Natural killer cell treated with Interleukin-12 subunit alpha and Interleukin-12 subunit beta and Interleukin-15 and Interleukin-18, amount 100 ng/mL, for 72 hours (primary cell): Measurements from ENCODE around the gene ANO9. TPM values are rescaled to one million over a fixed set of nuclear protein-coding genes. Genes with fewer than 3 reads are reported as not detected.
"Not testable (repeated sequence)": the region's sequence is repeated elsewhere in the genome, so short reads cannot be mapped to it uniquely, and the experiment has no call there.

Source experiments
- ATAC-seq, 2 donors: fragments of 150-1000 bp; cut with Tn5 transposase in 1 of 2; sonication (Bioruptor Pico), chemical (Tn5 transposase) in 1 of 2; 2 replicates each; pipeline ENCODE4 v1.10.0; 2021
- DNase-seq: peaks from one replicate; pipeline ENCODE4 v3.0.0; 2022; ENCODE audit warnings: low spot score
- H3K27ac Mint-ChIP-seq, 2 donors: 1 replicate in 1 of 2; 2 replicates in 1 of 2; pipeline ENCODE4 v1.8.0; 2022; ENCODE audit warnings: mixed read lengths in 2 of 2, mild to moderate bottlenecking in 1 of 2, moderate library complexity in 1 of 2
- H3K27me3 Mint-ChIP-seq, 2 donors: 1 replicate in 1 of 2; 2 replicates in 1 of 2; pipeline ENCODE4 v1.8.0; 2022; ENCODE audit warnings: mixed read lengths in 2 of 2
- H3K36me3 Mint-ChIP-seq: one replicate; pipeline ENCODE4 v1.8.0; 2022; ENCODE audit warnings: mixed read lengths
- H3K4me1 Mint-ChIP-seq, 2 donors: 1 replicate in 1 of 2; 2 replicates in 1 of 2; pipeline ENCODE4 v1.8.0; 2022; ENCODE audit warnings: low read depth in 2 of 2, mixed read lengths in 2 of 2, mild to moderate bottlenecking in 1 of 2
- H3K4me3 Mint-ChIP-seq: one replicate; pipeline ENCODE4 v1.8.0; 2022; ENCODE audit warnings: mixed read lengths
- H3K9me3 Mint-ChIP-seq: 2 replicates; pipeline ENCODE4 v1.8.0; 2022; ENCODE audit warnings: mixed read lengths
- total RNA-seq, 2 donors: library from RNA; stranded (reverse); gene quantifications; one replicate each; pipeline ENCODE4 v1.2.3, GENCODE V29; 2022

Gene ANO9
- total RNA-seq, 2 donors from 2014 or later: 2.4 to 6.7 TPM

DNA sequence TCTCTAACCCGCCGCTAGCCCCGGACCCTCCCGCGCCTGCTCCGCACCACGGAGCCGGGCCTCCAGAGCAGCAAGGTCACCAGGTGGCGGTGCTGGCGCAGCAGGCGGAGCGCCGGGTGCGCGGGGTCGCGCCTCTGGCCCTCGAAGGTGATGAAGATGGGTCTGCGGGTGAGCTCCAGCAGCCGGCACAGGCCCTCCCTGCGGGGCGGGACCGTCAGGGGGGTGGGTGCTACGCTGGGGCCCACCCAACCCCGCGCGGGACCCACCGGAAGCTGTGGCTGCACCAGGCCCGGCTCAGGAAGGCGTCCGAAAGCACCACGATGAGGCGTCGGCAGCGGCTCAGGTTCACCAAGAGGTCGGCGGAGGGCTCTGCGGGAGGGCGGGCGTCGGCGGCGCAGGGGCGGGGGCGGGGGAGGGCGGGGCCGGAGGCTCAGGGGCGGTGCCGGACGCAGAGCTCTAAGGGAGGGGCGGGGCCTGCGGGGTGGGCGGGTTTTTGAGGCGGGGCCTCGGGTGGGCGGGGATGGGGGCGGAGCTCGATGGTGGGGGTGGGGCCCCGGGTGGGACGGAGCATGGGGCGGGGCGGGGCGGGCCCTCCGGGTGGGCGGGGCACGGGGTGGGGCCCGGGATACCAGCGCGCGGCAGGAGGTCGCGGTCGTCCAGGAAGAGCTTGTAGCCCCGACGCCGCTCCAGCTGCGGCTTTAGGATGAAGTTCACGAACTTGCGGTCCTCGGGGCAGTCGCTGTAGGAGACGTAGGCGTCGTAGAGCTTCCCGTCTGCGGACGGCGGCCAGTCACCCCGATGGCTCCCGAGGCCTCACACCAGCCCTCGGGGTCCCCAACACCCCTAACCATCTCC, 34.8 kb downstream of the ANO9 start:
- no peaks in the 10 kb centered on the region for H3K9me3 Mint-ChIP-seq
- no peak overlapping the region for H3K27ac Mint-ChIP-seq
- DNase-seq (peak; percentile 93), ATAC-seq (peak; percentile 92)
- no peaks in the 10 kb centered on the region for H3K36me3 Mint-ChIP-seq
- H3K4me3 Mint-ChIP-seq: no peak overlapping the region
- H3K4me1 Mint-ChIP-seq: no peaks in the 10 kb centered on the region
- no peaks in the 10 kb centered on the region for H3K27me3 Mint-ChIP-seq

DNA sequence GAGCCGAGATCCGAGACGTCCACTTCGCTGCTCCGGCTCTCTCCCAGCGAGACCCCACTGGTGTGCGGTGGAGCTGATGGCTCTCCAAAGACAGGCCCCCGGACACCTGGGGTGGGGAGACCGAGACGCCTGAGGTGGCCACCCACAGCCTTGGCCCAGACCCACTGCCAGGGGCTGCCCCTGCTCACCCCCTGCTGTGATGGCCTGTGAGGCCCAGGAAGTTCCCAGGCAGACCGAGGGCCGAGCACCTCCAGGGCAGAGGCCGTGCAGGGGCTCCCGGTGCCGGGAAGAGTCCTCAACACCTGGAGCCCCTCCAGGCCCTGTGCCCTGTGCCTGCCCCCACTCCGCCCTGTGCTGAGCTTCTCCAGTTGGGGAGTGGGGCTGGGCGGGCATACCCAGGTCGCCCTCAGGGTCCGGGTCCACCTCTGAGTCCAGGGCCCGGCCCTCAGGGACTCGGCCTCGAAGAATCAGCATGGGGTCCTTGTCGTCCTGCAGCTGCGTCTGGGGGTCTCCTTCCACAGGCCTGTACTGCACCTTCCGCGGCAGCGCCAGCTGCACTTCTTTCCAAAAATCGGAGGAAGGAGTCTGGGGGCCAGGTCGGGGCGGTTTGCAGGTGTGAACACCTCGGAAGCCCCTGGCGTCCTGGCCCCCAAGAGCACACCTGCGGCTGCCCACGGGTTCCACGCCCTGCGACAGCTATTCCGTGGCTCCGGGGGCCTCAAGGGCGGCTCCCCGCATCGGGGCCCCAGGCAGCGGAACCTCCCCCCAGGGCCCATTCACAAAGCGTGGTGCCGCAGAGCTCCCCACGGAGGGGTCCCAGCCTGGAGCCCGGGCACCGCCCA, 35.6 kb downstream of the ANO9 start:
- no peak overlapping the region for H3K27ac Mint-ChIP-seq
- no peak overlapping the region for H3K4me3 Mint-ChIP-seq
- no peaks in the 10 kb centered on the region for H3K36me3 Mint-ChIP-seq
- no peaks in the 10 kb centered on the region for H3K9me3 Mint-ChIP-seq
- DNase-seq (peak; percentile 57), ATAC-seq (no peak)
- no peaks in the 10 kb centered on the region for H3K4me1 Mint-ChIP-seq
- H3K27me3 Mint-ChIP-seq: no peaks in the 10 kb centered on the region

DNA sequence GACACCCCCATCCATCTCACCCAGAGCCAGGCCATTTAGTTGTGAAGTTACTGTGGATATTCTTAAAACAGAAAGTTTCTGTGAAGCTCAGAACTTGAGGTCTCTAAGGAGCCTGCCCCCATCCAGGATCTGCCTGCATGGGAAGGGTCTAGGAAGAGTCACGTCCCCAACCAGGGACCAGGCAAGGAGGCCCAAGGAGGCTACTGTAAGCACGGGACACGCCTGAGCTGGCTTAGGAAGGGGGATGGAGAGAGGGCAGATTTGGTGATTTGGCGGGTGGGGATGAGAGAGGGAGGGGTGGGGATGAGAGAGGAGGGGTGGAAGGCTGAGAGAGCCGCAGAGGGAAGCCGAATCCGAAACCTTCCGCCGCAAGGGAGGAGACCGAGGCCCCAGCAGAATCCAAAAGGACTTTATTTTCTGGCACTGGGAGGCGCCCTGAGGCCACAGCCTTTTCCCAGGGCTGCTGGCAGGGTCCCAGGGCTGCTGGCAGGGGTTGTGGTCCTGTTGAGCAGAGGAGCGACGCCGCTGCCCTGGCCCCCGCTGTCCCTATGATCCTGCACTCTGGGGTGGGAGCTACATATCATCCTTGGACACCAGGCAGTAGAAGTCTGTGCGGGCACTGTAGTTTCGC, 36.4 kb downstream of the ANO9 start:
- no peaks in the 10 kb centered on the region for H3K9me3 Mint-ChIP-seq
- H3K36me3 Mint-ChIP-seq: no peaks in the 10 kb centered on the region
- no peak overlapping the region for H3K4me3 Mint-ChIP-seq
- H3K4me1 Mint-ChIP-seq: no peaks in the 10 kb centered on the region
- ATAC-seq (no peak), DNase-seq (peak; percentile 49)
- no peak overlapping the region for H3K27ac Mint-ChIP-seq
- no peaks in the 10 kb centered on the region for H3K27me3 Mint-ChIP-seq

DNA sequence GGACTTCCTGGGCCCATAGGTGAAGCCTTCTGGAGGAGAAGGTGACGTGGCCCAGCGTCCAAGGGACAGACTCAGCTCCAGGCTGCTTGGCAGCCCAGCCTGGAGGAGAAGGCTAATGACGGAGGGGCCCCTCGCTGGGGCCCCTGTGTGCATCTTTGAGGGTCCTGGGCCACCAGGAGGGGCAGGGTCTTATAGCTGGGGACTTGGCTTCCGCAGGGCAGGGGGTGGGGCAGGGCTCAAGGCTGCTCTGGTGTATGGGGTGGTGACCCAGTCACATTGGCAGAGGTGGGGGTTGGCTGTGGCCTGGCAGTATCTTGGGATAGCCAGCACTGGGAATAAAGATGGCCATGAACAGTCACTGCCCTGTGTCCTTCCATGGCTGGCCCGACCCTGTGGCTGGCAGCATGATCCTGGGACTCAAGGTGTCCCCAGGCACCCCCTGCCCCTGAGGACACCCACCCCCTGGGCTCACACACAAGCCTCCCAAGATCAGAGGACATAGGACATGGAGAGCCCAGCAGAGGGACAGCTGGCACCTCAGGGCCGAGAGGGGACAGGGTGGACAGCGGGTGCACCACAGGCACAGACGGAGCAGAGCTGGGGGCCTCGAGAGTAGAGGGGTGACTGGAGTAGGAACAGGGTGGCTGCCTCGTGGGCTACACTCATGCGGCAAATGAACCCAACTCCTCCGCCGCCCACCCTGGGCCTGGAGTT, 37.1 kb downstream of the ANO9 start:
- H3K27me3 Mint-ChIP-seq: peaks cover 0 to 1% of the 10 kb centered on the region in 2 donors
- no peak overlapping the region for H3K4me3 Mint-ChIP-seq
- H3K27ac Mint-ChIP-seq: no peak overlapping the region
- H3K4me1 Mint-ChIP-seq: peaks cover 0 to 2% of the 10 kb centered on the region in 2 donors
- DNase-seq: peak; percentile 42
- no peaks in the 10 kb centered on the region for H3K36me3 Mint-ChIP-seq
- ATAC-seq: no peak
- no peaks in the 10 kb centered on the region for H3K9me3 Mint-ChIP-seq

DNA sequence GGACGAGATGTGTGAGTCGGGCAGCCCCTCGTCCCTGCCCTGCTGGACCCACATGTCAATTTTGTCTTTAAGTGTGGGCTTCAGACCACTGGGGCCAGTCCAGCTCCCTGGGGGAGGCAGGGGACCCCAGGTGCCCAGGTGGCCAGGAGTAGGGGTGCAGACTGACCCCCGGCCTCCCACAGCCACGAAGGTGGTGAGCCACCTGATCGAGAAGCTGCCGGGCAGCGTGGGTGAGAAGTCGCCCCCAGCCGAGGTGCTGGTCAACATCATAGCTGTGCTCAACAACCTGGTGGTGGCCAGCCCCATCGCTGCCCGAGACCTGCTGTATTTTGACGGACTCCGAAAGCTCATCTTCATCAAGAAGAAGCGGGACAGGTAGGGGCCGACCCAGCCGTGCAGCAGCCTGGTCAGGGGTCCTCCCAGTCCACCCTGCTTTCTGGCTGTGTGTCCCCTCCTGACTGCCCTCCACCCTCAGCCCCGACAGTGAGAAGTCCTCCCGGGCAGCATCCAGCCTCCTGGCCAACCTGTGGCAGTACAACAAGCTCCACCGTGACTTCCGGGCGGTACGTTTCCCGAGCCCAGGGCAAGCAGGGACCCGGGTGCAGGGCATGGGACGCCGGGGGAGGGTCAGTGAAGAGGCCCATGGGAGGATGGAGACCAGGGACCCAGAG, 37.9 kb downstream of the ANO9 start:
- H3K27ac Mint-ChIP-seq: no peak overlapping the region
- H3K27me3 Mint-ChIP-seq: peaks cover 0 to 4% of the 10 kb centered on the region in 2 donors
- no peaks in the 10 kb centered on the region for H3K9me3 Mint-ChIP-seq
- H3K4me3 Mint-ChIP-seq: no peak overlapping the region
- peaks cover 0 to 4% of the 10 kb centered on the region in 2 donors for H3K4me1 Mint-ChIP-seq
- no peak for ATAC-seq
- DNase-seq: peak; percentile 62
- H3K36me3 Mint-ChIP-seq: no peaks in the 10 kb centered on the region

DNA sequence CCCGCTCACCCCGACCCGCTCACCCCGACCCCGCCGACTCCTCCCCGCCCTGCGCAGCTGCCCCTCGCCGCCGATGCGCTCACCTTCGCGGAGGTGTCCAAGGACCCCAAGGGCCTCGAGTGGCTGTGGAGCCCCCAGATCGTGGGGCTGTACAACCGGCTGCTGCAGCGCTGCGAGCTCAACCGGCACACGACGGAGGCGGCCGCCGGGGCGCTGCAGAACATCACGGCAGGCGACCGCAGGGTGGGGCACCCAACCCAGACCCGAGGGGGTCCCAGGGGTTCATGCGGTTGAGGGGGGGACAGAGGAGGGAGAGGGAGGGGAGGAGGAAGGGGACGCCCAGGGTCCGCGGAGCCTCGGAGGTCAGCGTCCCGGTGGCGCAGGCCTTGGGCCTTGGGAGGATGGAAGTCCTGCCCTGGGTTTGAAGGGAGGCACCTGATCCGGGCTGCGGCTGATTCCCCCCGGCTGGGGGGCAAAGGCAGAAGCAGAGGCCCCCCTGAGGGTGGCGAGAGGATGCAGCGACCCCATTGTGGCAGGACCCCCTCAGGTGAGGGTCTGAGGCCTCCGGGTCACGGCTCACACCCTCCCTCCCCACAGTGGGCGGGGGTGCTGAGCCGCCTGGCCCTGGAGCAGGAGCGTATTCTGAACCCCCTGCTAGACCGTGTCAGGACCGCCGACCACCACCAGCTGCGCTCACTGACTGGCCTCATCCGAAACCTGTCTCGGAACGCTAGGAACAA, 38.6 kb downstream of the ANO9 start:
- no peak for ATAC-seq
- peak; percentile 59 for DNase-seq
- no peak overlapping the region for H3K27ac Mint-ChIP-seq
- no peaks in the 10 kb centered on the region for H3K9me3 Mint-ChIP-seq
- H3K4me3 Mint-ChIP-seq: no peak overlapping the region
- peaks cover 0 to 7% of the 10 kb centered on the region in 2 donors for H3K4me1 Mint-ChIP-seq
- no peaks in the 10 kb centered on the region for H3K36me3 Mint-ChIP-seq
- peaks cover 0 to 4% of the 10 kb centered on the region in 2 donors for H3K27me3 Mint-ChIP-seq

DNA sequence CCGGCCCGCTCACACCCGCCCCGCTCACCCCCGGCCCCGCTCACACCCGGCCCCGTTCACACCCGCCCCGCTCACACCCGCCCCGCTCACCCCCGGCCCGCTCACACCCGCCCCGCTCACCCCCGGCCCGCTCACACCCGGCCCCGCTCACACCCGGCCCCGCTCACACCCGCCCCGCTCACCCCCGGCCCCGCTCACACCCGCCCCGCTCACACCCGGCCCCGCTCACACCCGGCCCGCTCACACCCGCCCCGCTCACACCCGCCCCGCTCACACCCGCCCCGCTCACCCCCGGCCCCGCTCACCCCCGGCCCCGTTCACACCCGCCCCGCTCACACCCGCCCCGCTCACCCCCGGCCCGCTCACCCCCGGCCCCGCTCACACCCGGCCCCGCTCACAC, 40.6 kb downstream of the ANO9 start:
- H3K36me3 Mint-ChIP-seq, DNase-seq, H3K4me1 Mint-ChIP-seq, H3K4me3 Mint-ChIP-seq, H3K27me3 Mint-ChIP-seq, H3K27ac Mint-ChIP-seq, H3K9me3 Mint-ChIP-seq, ATAC-seq: not testable (repeated sequence)

DNA sequence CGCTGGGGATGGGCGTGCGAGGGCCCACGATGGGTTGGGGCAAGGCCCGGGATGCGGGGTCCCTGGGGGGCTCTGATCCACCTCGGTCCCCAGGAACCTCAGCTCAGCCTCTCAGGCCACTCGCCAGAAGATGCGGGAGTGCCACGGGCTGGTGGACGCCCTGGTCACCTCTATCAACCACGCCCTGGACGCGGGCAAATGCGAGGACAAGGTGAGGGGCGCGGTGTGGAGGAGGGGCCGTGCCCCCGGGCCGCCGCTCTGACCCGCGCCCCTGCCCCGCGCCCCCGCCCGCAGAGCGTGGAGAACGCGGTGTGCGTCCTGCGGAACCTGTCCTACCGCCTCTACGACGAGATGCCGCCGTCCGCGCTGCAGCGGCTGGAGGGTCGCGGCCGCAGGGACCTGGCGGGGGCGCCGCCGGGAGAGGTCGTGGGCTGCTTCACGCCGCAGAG, 41.5 kb downstream of the ANO9 start:
- DNase-seq: peak; percentile 31
- H3K36me3 Mint-ChIP-seq: no peaks in the 10 kb centered on the region
- H3K4me1 Mint-ChIP-seq: peaks cover 0 to 10% of the 10 kb centered on the region in 2 donors
- ATAC-seq: no peak
- no peaks in the 10 kb centered on the region for H3K9me3 Mint-ChIP-seq
- no peak overlapping the region for H3K4me3 Mint-ChIP-seq
- H3K27me3 Mint-ChIP-seq: peaks cover 0 to 4% of the 10 kb centered on the region in 2 donors
- no peak overlapping the region for H3K27ac Mint-ChIP-seq

DNA sequence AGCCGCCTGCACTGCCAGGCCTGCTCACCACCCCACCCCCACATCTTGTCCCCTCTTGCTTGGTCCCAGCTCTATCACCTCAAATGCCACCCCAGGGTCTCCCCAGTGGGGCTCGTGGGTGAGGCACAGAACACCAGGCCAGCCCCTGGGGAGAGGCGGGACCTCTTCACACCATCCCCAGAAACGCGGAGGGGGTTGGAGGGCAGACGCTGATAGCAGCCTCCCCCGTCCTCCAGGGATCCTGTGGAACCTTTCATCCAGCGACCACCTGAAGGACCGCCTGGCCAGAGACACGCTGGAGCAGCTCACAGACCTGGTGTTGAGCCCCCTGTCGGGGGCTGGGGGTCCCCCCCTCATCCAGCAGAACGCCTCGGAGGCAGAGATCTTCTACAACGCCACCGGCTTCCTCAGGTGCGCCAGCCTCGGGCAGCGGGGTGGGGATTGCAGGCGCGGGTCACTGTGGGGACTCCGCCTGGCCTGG, 42.0 kb downstream of the ANO9 start:
- Mint-ChIP-seq H3K27ac (no peak overlapping the region), H3K9me3 (no peaks in the 10 kb centered on the region), H3K4me1 (peaks cover 0 to 10% of the 10 kb centered on the region in 2 donors), H3K36me3 (no peaks in the 10 kb centered on the region), H3K27me3 (peaks cover 0 to 4% of the 10 kb centered on the region in 2 donors), H3K4me3 (no peak overlapping the region)
- no peak for ATAC-seq
- DNase-seq: peak; percentile 46

DNA sequence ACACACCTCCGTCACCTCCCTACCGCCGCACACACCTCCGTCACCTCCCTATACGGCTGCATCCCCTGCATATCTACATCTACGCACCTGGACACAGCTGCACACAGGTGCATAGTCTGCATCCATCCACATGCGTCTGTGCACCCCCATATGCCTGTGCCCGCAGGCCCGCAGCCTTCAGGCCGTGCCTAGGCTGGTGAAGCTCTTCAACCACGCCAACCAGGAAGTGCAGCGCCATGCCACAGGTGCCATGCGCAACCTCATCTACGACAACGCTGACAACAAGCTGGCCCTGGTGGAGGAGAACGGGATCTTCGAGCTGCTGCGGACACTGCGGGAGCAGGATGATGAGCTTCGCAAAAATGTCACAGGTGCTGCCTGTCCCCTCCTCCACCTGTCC, 43.0 kb downstream of the ANO9 start:
- peaks cover 0 to 10% of the 10 kb centered on the region in 2 donors for H3K4me1 Mint-ChIP-seq
- H3K27ac Mint-ChIP-seq: peak overlapping the region in 1 of 2 donors; percentile 60
- no peak overlapping the region for H3K4me3 Mint-ChIP-seq
- peaks cover 0 to 4% of the 10 kb centered on the region in 2 donors for H3K27me3 Mint-ChIP-seq
- no peak for ATAC-seq
- H3K9me3 Mint-ChIP-seq: no peaks in the 10 kb centered on the region
- DNase-seq: no peak
- no peaks in the 10 kb centered on the region for H3K36me3 Mint-ChIP-seq

DNA sequence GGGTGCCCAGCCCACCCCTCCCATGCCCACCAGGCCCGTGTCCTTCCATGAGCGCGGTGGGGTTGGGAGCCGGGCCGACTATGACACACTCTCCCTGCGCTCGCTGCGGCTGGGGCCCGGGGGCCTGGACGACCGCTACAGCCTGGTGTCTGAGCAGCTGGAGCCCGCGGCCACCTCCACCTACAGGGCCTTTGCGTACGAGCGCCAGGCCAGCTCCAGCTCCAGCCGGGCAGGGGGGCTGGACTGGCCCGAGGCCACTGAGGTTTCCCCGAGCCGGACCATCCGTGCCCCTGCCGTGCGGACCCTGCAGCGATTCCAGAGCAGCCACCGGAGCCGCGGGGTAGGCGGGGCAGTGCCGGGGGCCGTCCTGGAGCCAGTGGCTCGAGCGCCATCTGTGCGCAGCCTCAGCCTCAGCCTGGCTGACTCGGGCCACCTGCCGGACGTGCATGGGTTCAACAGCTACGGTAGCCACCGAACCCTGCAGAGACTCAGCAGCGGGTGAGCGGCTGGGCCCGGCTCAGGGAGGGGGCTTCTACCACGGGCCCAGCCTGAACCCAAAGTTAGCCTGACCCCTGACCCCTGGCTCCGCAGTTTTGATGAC, 44.8 kb downstream of the ANO9 start:
- peak; percentile 75 for DNase-seq
- Mint-ChIP-seq H3K4me3 (no peak overlapping the region), H3K4me1 (peaks cover 0 to 10% of the 10 kb centered on the region in 2 donors), H3K27me3 (peaks cover 0 to 4% of the 10 kb centered on the region in 2 donors), H3K9me3 (no peaks in the 10 kb centered on the region), H3K27ac (no peak overlapping the region), H3K36me3 (no peaks in the 10 kb centered on the region)
- peak; percentile 68 to 90 for ATAC-seq

DNA sequence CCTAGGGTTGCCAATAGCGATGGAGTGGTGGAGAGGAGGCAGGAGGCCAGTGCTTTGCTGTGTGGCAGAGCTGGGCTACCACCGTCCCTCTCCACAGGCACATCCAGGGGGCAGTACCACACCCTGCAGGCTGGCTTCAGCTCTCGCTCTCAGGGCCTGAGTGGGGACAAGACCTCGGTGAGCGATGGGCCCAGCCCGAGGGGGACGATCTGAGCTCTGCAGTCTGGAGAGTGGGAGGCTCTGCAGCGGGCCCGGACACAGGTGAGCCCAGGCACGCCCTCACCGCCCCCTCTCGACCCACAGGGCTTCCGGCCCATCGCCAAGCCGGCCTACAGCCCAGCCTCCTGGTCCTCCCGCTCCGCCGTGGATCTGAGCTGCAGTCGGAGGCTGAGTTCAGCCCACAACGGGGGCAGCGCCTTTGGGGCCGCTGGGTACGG, 45.3 kb downstream of the ANO9 start:
- Mint-ChIP-seq H3K9me3 (no peaks in the 10 kb centered on the region), H3K36me3 (no peaks in the 10 kb centered on the region), H3K4me1 (peaks cover 0 to 10% of the 10 kb centered on the region in 2 donors), H3K27ac (no peak overlapping the region), H3K27me3 (peaks cover 0 to 4% of the 10 kb centered on the region in 2 donors), H3K4me3 (no peak overlapping the region)
- ATAC-seq (peak in 1 of 2 donors; percentile 4), DNase-seq (no peak)
